ENCODE data around the gene KLHL17. TPM values are rescaled to one million over a fixed set of nuclear protein-coding genes. Genes with fewer than 3 reads are reported as not detected.

KLHL17 gene
- total and polyA plus RNA-seq, 9 of the 15 experiments (the other 6 are each of a cell fraction or from before 2014, with no cell fraction given): 0.14 to 84.8 (median 13.0) TPM

DNA sequence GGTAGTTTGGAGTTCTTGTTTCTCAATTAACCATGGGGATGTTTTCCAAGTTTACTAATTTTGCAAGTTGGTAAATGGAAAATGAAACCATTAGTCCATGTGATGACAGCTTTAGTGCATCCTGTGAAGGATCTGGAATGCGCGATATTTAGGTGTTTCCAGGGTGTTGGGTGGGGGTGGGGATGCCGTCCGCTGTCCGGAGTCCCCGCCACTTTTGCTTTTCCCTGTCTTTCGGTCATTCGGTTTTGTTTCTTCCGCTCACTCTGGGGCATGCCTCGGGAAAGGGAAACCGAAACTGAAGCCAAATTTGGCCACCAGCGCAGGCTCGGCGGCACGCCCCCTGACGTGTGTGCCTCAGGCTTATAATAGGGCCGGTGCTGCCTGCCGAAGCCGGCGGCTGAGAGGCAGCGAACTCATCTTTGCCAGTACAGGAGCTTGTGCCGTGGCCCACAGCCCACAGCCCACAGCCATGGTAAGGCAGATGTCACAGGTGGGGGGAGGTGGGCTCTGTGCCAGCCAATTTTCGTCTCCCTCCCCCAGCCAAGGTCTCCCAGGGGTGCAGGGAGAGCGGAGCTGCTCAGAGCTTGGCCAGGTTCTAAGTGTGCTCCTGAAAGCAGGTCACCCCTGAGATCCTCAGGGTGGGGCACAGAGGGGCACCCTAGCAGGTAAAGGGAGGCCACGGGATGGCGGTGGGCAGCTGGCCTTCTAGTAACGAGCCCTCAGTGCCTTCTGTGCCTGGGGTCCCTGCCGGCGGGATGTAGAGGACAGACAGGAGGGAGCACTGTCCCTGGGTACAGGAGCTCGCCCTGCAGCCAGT lies 52.9 kb downstream of the KLHL17 start, which contains the start of gene ISG15 (continued):
- TF ChIP-seq MBD1 (CRISPR knock-in tag; IDR thresholded peaks at IDR 0.05): no peak
- TF ChIP-seq HOXB6 (CRISPR knock-in tag; IDR thresholded peaks at IDR 0.05; ENCODE audit: borderline replicate concordance): no peak
- TF ChIP-seq, protein P1, sequence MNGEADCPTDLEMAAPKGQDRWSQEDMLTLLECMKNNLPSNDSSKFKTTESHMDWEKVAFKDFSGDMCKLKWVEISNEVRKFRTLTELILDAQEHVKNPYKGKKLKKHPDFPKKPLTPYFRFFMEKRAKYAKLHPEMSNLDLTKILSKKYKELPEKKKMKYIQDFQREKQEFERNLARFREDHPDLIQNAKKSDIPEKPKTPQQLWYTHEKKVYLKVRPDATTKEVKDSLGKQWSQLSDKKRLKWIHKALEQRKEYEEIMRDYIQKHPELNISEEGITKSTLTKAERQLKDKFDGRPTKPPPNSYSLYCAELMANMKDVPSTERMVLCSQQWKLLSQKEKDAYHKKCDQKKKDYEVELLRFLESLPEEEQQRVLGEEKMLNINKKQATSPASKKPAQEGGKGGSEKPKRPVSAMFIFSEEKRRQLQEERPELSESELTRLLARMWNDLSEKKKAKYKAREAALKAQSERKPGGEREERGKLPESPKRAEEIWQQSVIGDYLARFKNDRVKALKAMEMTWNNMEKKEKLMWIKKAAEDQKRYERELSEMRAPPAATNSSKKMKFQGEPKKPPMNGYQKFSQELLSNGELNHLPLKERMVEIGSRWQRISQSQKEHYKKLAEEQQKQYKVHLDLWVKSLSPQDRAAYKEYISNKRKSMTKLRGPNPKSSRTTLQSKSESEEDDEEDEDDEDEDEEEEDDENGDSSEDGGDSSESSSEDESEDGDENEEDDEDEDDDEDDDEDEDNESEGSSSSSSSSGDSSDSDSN (IDR thresholded peaks at IDR 0.05; ENCODE audit: borderline replicate concordance in 1 of 2, low read depth in 2 of 2, low read length in 2 of 2): no peak
- TF ChIP-seq, protein P2, sequence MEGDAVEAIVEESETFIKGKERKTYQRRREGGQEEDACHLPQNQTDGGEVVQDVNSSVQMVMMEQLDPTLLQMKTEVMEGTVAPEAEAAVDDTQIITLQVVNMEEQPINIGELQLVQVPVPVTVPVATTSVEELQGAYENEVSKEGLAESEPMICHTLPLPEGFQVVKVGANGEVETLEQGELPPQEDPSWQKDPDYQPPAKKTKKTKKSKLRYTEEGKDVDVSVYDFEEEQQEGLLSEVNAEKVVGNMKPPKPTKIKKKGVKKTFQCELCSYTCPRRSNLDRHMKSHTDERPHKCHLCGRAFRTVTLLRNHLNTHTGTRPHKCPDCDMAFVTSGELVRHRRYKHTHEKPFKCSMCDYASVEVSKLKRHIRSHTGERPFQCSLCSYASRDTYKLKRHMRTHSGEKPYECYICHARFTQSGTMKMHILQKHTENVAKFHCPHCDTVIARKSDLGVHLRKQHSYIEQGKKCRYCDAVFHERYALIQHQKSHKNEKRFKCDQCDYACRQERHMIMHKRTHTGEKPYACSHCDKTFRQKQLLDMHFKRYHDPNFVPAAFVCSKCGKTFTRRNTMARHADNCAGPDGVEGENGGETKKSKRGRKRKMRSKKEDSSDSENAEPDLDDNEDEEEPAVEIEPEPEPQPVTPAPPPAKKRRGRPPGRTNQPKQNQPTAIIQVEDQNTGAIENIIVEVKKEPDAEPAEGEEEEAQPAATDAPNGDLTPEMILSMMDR (IDR thresholded peaks at IDR 0.05 in 2 of 3, conservative IDR thresholded peaks at IDR 0.05 in 1 of 3; ENCODE audit: insufficient read depth in 2 of 3, low read depth in 1 of 3, low read length in 3 of 3): no peak
- TF ChIP-seq NCOA4 (IDR thresholded peaks at IDR 0.05; ENCODE audit: partially characterized antibody): no peak
- peak; percentile 77 for TF ChIP-seq RBFOX2 (IDR thresholded peaks at IDR 0.05; ENCODE audit: low read depth, low read length)
- TF ChIP-seq MTF1 (CRISPR knock-in tag; IDR thresholded peaks at IDR 0.05; ENCODE audit: borderline replicate concordance): no peak
- TF ChIP-seq GTF2F1 (IDR thresholded peaks at IDR 0.05; ENCODE audit: low read depth, low read length): peak; percentile 79; the same call in 1 of the 2 replicates
- no peak for TF ChIP-seq TRIM25 (IDR thresholded peaks at IDR 0.05; ENCODE audit: borderline replicate concordance)
- TF ChIP-seq MEF2D (tag; conservative IDR thresholded peaks at IDR 0.05; ENCODE audit: low read depth): peak; percentile 20; the same call in 1 of the 2 replicates
- TF ChIP-seq ZNF253 (CRISPR knock-in tag; conservative IDR thresholded peaks at IDR 0.05): no peak
- no peak for TF ChIP-seq EHMT2 (IDR thresholded peaks at IDR 0.05)
- no peak for TF ChIP-seq ZNF511 (CRISPR knock-in tag; IDR thresholded peaks at IDR 0.05)
- no peak for TF ChIP-seq DLX4 (CRISPR knock-in tag; IDR thresholded peaks at IDR 0.05)
- no peak for TF ChIP-seq ILF3 (IDR thresholded peaks at IDR 0.05; ENCODE audit: borderline replicate concordance)
- TF ChIP-seq SRSF1 (IDR thresholded peaks at IDR 0.05; ENCODE audit: low read depth, low read length): no peak
- no peak for TF ChIP-seq POLR2AphosphoS2 (IDR thresholded peaks at IDR 0.05; ENCODE audit: low read length)
- TF ChIP-seq ZNF589 (CRISPR knock-in tag; IDR thresholded peaks at IDR 0.05; ENCODE audit: low read depth): no peak
